ENCODE results near the gene QKI.
"Not testable (repeated sequence)": the region's sequence is repeated elsewhere in the genome, so short reads cannot be mapped to it uniquely, and the experiment has no call there.

Gene QKI

DNA sequence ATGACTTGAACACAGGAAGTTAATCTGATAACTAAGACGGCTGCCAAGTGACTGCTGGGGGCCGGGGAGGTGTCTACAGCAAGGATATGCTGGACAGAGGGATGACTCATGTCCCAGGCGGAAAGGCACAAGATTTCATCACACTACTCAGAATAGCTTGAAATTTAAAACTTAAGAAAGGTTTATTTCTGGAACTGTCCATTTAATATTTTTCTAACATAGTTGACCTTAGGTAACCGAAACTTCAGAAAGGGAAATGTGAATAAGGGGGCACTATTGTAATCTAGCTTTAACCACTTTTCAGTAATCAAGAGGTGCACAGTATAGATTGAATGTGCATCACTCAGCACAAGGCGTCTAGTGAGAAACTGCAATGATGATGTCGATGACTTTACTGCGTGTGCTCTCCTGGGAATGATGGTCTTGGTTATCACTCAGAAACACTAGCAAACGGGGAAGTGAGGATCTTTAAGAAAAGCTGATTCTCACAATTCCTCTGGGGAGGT lies 171.5 kb downstream of the QKI start:
- DNase-seq: no peak

DNA sequence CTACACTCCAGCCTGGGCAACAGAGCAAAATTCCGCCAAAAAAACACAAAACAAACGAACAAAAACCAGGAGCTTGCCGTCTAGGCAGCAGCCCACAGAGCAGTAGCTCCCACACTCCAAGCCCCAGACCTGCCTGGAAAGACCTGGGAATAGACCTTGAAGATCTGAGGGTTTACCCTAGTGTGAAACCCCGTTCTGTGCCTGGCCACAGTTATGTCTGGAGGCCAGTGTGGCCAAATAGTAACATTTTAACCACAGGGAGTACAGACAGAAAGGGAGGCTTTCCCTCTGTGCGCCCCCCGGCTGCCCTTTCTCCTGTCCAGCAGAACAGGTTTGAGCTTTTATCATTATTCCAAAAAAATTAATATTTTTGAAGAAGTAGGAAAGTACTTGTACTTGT lies 172.4 kb downstream of the QKI start:
- DNase-seq: no peak

DNA sequence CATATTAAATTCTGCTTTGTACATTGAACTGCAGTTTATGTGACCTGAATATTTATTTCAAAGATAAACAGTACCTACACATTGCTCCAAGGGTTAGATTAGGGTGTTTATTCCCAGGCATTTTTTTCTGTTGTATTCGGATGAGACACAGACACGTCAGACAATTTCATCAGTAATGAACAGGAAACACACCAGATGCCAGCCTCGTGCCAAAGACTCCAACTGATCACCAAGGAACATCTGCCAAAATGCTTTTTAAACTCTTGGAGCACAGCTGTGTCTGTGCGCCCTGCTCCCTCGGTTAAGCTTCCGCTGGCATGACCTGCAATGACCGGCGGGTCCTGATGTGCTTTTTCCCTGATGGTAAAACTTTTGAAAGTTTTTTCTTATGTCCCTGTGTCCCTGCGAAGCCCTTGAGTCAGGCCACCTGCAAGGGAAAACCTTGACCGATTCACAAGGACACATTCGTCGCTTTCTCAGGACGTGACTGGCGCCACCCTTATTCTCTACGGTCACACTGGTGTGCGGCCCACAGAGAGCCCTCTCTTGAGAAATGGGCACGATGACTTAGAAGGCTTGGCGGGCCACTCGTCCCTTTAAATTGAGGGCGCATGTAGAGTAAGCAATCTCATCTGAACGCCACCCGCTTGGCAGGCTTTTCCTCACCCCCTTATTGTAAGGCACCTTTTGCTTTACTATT lies 173.9 kb downstream of the QKI start:
- no peak for DNase-seq

DNA sequence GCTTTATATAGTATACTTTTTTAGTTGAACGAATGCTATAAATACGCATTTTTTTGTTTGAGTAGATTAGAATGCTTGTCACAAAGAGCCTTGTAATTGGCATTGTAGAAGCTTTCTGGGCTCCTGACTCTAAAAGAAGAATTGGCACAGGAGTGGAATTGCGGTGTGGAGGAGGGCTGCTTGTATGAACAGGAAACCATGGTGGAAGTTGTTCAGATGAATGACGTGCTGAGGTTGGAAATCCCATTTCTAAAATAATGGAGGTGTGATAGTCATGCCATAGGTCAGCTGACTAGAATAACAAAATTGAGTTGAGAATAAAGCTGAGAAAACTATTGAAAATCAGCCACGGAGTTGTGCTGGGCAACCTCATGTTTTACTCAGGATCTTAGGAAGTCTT lies 174.9 kb downstream of the QKI start:
- no peak for DNase-seq

DNA sequence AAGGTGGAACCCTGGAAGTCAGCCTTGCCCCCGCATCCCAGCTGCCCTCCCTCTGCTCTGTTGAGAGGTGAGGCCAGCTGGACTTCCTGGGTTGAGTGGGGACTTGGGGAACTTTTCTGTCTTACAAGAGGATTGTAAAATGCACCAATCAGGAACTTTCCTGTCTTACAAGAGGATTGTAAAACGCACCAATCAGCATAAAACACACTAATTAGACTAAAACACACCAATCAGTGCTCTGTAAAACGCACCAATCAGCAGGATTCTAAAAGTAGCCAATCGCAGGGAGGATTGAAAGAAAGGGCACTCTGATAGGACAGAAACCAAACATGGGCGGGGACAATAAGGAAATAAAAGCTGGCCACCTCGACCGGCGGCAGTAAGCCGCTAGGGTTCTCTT lies 175.6 kb downstream of the QKI start:
- DNase-seq: not testable (repeated sequence)

DNA sequence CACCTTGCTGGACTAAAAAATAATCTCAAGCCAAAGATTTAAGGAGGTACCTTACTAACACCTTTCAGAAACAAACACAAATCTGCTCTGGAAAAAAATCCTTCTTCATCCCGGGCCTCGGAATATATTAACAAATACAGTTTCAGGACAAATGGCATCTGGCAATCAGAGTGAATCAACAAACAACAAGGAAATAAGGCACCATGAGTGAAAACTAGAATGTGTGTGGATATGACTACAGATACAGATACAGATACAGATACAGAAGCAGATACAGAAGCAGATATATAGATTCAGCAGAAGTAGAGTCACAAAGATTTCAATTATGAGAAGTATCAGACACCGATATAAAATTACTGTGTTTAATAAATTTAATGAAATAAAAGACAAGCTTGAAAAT lies 178.4 kb downstream of the QKI start:
- no peak for DNase-seq

DNA sequence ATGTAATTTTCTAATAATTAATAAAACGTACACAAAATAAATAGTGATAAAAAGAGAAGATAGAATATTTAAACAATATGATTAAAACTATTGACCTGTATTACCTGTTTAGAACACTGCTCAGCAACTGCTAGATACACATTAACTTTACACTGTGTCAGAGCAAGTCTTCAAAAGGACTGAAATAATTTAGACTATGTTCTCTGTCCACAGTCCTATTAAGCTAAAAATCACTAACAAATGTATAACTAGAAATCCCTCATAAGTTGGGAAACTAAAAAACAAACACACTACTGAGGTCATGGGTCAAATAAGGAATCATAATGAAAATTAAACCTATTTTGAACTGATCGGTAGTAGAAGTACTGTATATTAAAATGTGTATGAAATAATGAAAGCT lies 181.7 kb downstream of the QKI start:
- no peak for DNase-seq

DNA sequence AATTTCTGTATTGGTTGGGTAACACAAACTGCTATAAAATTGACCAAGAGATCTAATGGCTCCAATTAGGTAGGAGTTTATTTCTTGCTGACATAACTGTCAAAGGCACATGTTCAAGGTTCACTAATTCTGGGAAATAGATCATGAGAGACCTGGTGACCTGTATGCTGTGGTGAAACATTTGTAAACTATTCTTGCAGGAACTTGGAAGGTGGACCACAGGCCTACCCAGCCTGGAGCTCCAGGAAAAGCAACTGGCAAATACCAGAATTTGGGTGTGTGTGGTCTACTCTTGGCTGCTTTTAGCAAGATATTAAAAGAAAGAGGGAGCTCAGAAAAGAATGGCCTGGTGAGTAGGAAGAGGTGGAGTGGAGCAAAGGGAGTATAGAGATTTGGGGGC lies 184.6 kb downstream of the QKI start:
- no peak for DNase-seq

DNA sequence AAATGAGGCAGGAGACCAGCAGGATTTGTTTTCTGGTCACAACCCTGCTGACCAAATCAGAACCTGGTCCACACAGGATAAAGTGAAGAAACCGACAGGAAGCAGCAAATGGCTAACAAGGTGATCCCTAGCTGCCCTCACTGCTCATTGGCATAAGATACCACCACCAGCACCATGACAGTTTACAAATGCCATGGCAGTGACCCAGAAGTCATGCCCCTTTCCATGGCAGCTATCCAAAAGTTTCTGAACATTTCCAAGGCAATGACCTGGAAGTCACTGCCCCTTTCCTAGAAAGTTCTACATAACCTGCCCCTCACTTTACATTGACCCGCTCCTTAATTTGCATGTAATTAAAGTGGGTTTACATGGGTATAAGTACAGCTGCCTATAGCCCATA lies 185.2 kb downstream of the QKI start:
- no peak for DNase-seq

DNA sequence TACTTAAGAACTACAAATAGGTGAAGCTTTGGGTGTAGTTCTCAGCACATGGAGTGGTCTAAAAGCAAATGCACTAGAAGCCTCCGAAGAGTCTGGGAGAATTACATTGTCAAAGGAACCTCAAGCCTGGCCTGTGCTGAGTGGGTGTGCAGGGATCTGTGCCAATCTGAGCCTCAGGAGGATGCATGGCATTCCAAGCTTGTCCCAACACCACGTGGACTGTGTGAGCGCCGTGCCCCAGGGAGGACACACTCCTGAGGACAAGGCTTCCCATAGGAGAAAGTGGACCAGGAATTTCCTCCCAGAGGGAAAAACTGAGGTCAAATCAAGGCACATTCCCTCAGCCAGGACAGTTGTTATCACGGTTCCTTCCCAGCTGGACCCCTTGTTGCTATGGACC lies 185.8 kb downstream of the QKI start:
- no peak for DNase-seq

DNA sequence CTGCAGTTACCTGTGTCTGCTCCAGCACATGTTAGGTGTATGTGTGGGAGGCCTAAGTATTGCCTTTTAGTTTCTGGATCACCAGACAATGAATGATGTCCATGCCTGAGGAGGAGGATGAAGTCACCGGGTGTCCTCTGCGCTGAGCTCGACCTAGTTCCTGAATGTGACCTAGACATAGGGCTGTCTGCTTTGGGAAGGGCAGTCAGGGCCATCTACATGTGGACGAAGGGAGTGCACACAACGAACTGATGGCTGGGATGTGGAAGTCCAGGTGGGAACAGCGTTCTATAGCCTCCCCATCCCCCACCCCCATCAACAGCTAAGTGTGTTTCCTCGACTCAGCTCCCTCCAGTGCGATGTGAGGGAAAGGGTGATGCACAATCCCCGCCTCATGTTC lies 186.3 kb downstream of the QKI start:
- no peak for DNase-seq

DNA sequence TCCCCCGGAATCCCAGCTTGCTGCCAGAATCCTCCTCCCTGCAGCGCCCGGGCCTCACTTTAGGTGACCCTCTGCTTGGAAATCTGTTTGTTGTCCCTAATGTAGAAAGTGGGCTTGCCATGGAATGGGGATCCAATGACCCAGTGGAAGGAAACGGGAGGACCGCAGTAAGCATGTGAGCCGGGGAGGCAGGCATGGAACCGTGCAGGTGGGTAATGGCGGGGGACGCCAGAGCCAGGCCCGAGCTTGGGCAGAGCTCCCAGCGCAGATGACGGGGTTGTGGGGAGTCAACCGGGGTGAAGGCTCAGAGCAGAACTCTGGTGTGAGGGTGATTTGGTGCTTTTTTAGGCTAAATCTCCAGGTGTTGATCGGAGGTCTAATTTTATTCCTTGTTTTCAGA lies 188.3 kb downstream of the QKI start:
- no peak for DNase-seq

DNA sequence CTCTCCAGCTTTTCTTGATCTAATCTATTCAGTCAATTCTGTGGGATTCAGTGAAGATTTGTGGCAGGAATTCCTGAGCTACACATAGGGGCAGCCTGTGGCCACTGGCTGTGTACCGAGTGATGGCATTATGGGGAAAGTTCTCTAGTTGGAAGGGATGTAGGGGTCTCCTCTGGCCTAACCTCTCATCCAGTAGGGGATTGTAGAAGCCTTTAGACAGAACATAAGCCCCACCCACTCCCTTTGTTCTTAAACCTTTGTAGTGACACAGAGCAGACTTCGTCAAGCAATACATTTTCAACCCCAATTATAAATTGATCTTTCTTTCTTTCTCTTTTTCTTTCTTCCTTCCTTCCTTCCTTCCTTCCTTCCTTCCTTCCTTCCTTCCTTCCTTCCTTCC lies 188.9 kb downstream of the QKI start:
- DNase-seq: no peak

DNA sequence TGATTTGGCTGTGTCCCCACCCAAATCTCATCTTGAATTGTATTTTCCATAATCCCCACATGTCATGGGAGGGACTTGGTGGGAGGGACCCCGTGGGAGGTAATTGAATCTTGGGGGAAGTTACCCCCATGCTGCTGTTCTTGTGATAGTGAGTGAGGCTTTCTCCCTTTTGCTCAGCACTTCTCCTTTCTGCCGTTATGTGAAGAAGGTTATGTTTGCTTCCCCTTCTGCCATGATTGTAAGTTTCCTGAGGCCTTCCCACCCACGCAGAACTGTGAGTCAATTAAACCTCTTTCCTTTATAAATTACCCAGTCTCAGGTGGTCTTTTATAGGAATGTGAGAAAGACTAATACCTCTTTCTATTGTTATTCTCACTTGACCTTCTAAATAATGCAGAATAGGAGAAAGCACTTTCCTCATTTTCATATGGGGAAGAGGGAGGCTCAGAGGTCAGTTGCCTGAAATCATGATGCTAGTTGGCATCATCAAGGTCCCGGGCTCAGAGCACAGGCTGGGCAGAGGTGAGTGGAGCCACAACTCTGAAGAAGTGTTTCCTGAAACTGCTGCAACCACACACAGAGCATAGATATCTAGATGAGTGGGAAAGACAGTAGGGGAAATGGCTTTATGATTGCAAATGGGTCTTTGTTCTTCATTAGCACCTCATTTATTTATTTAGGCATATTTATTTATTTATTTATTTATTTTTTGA lies 191.0 kb downstream of the QKI start:
- DNase-seq: no peak

DNA sequence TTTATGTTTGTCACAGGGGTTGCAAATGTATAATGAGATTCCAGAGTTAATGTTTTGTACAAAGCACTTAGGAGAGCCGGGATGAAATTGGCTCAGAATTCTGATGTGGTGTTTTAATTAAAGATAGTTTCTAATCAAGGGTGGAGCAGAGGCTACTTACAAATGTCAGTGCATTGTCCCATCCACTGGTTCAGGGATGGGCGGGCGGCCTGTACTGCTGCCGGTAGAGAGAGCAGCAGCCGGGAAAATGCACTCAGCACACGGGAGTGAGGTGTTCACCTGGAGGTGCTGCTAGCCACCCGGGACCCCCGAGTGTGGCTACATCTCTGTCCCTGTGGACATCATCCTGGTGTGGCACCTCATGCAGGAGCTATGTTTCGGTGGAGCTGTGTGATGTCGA lies 193.3 kb downstream of the QKI start:
- DNase-seq: no peak

DNA sequence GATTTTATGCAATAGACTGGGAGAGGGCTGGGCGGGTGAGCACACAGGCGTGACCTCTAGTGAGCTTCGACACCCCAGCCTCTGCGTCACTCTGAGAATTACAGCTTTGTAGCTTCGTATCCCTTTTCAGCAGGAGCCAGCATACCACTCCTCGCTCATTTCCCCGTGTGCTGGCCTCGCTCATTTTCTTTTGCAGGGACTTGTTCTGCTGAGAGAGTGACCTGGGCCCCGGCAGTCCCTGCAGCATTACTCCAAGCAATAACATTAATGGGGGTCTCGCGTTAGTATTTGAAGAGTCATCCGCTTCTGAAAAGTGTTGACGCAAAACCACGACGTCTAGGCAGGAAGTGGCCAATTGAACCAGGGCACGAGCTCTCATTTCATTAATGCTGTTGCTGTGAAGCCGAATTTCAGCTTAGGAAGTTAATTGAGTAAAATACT lies 193.7 kb downstream of the QKI start:
- no peak for DNase-seq

DNA sequence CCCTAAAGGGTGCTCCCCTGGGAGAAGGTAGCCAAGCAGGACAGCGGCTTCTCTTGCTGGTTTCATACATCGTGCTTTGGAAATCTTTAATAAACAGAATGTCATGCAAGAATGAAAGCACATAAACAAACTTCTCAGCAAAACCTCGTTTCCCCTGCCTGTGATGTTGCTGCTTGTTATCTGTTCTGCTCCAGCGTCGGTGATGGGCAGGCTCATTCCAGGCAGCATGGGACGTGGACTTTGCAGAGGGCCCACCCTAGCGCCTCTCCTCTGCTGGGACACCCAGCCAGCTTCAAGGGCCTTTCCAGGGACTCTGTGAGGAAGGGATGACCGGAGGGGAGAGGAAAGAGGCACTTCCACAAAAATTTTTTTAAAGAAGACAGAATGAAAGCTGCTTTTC lies 197.7 kb downstream of the QKI start:
- no peak for DNase-seq

DNA sequence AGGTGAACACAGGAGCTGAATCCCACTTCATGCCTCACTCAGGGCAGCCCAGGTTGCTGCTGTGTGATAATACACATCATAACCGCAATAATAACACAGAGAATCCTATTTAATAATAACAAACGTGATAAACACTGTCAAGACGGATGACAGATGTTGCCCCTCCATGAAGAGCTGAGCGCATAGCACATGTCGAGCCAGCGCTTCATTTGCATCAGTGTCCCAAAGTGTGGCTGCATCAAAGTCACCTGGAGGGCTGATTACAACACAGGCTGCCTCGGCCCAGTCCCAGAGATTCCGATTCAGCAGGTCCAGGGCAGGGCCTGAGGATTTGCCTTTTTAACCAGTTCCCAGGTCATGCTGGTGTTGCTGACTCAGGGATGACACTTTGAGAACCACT lies 198.5 kb downstream of the QKI start:
- DNase-seq: no peak

DNA sequence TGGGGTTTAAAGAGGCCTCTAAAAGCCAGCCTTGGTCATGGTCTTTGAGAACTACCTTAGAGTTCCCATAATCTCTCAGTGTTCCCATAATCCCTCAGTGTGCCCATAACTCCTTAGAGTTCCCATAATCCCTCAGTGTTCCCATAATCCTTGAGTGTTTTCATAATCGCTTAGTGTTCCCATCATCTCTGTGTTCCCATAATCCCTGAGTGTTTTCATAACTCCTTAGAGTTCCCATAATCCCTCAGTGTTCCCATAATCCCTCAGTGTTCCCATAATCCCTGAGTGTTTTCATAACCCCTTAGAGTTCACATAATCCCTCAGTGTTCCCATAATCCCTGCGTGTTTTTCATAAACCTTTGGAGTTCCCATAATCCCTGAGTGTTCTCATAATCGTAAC lies 199.2 kb downstream of the QKI start:
- DNase-seq: no peak

DNA sequence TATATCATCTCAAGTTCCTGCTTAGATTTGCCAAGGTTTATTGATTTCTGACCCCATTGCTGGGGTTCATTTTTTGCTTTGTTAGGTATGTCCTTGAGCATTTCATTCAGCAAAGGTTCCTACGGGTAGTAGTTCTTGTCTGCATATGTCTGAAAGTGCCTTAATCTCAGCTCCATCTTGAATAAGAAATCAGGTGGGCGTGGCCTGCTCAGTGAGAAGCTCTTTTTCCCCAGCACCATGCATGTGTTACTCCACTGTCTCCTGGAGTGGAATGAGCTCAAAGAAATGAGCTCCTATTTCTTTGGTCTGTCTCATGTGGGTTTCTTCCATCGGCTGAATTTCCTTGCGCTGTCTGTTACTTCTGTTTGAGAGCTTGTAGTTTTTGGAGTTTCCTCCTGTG lies 201.9 kb downstream of the QKI start:
- DNase-seq: no peak

DNA sequence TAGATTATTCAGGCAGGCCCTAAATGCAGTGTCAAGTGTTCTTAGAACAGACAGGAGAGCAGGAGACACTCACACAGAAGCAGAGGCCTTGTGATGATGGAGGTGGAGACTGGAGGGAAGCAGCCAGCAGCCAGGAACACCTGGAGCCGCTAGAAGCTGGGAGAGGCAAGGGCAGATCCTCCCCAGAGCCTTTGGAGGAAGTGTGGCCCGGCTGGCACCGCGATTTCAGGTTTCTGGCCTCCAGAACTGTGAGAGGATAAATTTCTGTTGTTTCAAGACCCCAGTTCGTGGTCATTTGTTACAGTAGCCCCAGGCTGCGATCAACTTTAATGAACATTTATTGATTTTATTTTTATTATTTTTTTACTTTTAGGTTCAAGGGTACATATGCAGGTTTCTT lies 203.0 kb downstream of the QKI start:
- DNase-seq: no peak

DNA sequence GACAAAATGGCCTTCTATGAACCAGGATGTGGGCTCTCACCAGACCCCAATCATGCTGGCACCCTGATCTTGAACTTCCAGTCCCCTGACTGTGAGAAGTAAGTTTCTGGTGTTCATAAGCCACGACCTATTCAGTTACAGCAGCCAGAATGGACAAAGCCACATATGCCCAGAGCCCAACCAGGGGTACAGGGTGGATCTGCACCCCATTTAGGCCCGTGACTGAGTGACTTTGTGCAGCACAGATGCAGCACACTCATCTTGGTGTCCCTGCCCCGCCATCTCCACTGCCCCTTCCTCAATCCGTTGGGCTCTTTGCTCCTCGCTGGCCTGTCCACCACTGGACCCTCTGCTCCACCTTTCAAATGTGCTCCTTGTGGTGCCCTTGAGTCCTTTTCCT lies 205.6 kb downstream of the QKI start:
- no peak for DNase-seq

DNA sequence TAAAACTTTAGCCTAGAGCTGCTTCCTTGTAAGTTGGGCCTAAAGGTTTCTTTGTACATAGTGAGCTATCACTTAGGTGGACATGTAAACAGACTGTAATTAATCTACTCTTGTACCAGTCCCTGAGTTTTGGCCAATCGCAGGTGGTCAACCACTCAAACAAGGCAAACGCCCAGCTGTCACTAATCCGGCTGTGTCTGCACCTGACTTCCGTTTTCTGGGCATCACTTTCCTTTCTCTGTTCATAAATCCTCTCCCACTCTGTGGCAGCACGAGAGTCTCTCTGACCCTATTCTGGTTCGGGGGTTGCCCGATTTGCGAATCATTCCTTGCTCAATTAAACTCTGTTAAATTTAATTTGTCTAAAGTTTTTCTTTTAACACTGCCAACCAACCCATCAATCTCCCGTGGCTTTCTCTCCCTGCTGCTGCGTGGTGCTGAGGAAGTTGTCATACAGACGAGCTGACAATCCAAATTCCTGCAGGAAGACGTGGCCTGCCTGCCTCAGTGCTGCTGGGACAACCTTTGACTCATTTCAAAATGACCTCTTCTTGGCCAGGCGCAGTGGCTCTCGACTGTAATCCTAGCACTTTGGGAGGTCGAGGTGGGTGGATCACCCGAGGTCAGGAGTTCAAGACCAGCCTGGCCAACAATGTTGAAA lies 206.3 kb downstream of the QKI start:
- no peak for DNase-seq

DNA sequence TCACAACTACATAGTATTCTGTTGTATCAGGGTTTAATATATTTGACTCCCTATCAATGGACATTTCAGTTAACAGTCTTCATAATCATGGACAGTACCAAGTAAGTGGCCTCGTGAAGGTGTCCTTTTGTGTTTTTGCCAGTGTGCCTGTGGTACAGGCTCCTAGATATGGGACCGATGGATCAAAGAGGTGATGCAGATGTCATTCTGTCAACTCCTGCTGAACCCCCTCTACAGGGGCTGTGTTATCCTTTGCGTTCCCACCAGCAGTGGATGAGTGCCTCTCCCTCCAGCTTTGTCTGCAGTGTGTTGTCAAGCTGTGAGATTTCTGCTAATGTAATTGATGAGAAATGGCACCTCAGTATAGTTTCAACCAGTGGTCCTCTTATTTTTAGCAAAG lies 210.7 kb downstream of the QKI start:
- no peak for DNase-seq
